MV-4-11 (cell line): ENCODE results near the gene NXPH3.

Experiments used
- DNase-seq: peaks from one replicate; lab custom pipeline; 2025; lab: John Stamatoyannopoulos, UW

The NXPH3 gene

GRCh38 chr17:49592263-49592662 is 16.6 kb downstream of the NXPH3 start:
- no peak for DNase-seq

GRCh38 chr17:49595328-49595727 is 19.7 kb downstream of the NXPH3 start:
- DNase-seq, result no peak

GRCh38 chr17:49595980-49596379 is 20.3 kb downstream of the NXPH3 start:
- no peak for DNase-seq

GRCh38 chr17:49596613-49597244 is 21.1 kb downstream of the NXPH3 start:
- DNase-seq, result no peak

GRCh38 chr17:49597436-49597835 is 21.8 kb downstream of the NXPH3 start:
- DNase-seq, result no peak

- DNase-seq, result no peak
Measured at GRCh38 chr17:49597928-49598655, 22.4 kb downstream of the NXPH3 start.

- no peak for DNase-seq
Measured at GRCh38 chr17:49598918-49599317, 23.2 kb downstream of the NXPH3 start.

GRCh38 chr17:49600949-49601348 is 25.3 kb downstream of the NXPH3 start:
- DNase-seq, result no peak

- peak; percentile 41 for DNase-seq
Measured at GRCh38 chr17:49602783-49603182, 27.1 kb downstream of the NXPH3 start.

- DNase-seq, result no peak
Measured at GRCh38 chr17:49603238-49603637, 27.6 kb downstream of the NXPH3 start.

- no peak for DNase-seq
Measured at GRCh38 chr17:49603720-49604119, 28.0 kb downstream of the NXPH3 start.

GRCh38 chr17:49604314-49604869 is 28.7 kb downstream of the NXPH3 start:
- no peak for DNase-seq

GRCh38 chr17:49610883-49611584 is 35.4 kb downstream of the NXPH3 start:
- DNase-seq, result no peak

- no peak for DNase-seq
Measured at GRCh38 chr17:49612726-49613125, 37.1 kb downstream of the NXPH3 start.

GRCh38 chr17:49613182-49613800 is 37.6 kb downstream of the NXPH3 start:
- DNase-seq, result no peak

- no peak for DNase-seq
Measured at GRCh38 chr17:49616086-49616485, 40.4 kb downstream of the NXPH3 start.

- peak; percentile 78 for DNase-seq
Measured at GRCh38 chr17:49616601-49617131, 41.0 kb downstream of the NXPH3 start.

- no peak for DNase-seq
Measured at GRCh38 chr17:49618028-49618611, 42.4 kb downstream of the NXPH3 start.

- no peak for DNase-seq
Measured at GRCh38 chr17:49621420-49621819, 45.7 kb downstream of the NXPH3 start.

GRCh38 chr17:49621946-49622529 is 46.4 kb downstream of the NXPH3 start:
- no peak for DNase-seq

GRCh38 chr17:49624896-49625295 is 49.2 kb downstream of the NXPH3 start:
- DNase-seq, result no peak
